Measurements from ENCODE around the gene RFX3.
A peak's percentile ranks its signal among the peaks of the same experiment; 100 is the strongest.

RFX3 gene

DNA sequence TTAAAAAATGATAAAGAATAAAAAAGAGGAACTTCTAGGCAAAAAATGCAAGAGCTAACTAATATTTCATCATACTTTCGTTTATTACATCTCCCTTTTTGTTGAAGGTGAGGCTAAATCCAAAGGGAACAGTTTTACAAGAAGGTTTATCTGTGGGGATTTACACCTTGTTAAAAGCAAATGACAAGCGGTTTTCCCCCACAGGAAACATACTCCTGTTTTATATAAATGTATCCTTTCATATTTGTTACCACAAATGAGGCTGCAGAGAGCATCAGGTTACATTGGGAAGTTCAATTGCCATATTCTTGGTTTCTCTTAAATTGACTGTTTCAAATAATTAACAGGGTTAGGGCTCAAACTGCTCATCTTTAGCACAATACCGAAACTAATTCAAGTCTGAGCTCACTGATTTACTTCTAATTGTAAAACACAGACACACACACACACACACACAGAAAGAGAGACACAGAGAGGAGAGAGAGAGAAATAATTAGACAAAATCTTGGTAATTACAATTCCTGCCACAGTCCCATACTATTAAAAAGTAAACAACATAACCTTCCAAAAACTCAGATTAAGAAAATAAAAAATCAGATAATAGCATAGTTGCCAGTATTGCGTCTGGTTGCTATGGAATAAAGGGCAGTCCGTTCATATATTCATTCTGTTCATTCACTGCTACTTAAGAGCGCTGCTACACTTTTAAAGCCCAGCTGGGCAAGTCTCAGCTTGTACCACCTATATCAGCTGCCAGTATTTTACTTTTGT, 17.1 kb downstream of the RFX3 start (continued):
- TF ChIP-seq ZNF664 (tag by site-specific recombination; IDR thresholded peaks at IDR 0.05) (peak; percentile 61; the same call in 1 of the 2 replicates), ZNF133 (tag by site-specific recombination; IDR thresholded peaks at IDR 0.05) (no peak), ZNF792 (tag by site-specific recombination; IDR thresholded peaks at IDR 0.05) (no peak), RBAK (tag by site-specific recombination; IDR thresholded peaks at IDR 0.05) (no peak), ZXDB (tag by site-specific recombination; IDR thresholded peaks at IDR 0.05) (peak; percentile 69; the same call in 1 of the 2 replicates), ZNF221 (tag by site-specific recombination; IDR thresholded peaks at IDR 0.05; ENCODE audit: borderline replicate concordance) (no peak), ZBTB21 (tag by site-specific recombination; IDR thresholded peaks at IDR 0.05) (no peak), ZNF776 (tag by site-specific recombination; IDR thresholded peaks at IDR 0.05; ENCODE audit: borderline replicate concordance) (no peak), ZNF404 (tag by site-specific recombination; IDR thresholded peaks at IDR 0.05) (no peak), ZNF785 (tag by site-specific recombination; IDR thresholded peaks at IDR 0.05) (no peak), IKZF3 (tag by site-specific recombination; IDR thresholded peaks at IDR 0.05) (peak; percentile 96), SP2 (tag by site-specific recombination; IDR thresholded peaks at IDR 0.05) (no peak), ZNF394 (tag by site-specific recombination; IDR thresholded peaks at IDR 0.05; ENCODE audit: borderline replicate concordance) (no peak; the same call in 1 of the 2 replicates), ZNF629 (tag by site-specific recombination; IDR thresholded peaks at IDR 0.05) (no peak), ZNF335 (tag by site-specific recombination; conservative IDR thresholded peaks at IDR 0.05) (peak; percentile 54), ZNF768 (tag by site-specific recombination; IDR thresholded peaks at IDR 0.05) (no peak), ZNF501 (tag by site-specific recombination; IDR thresholded peaks at IDR 0.05) (peak; percentile 73; the same call in 1 of the 2 replicates), YY1 (tag by site-specific recombination; IDR thresholded peaks at IDR 0.05) (0 out of 2 replicates have a peak, but pooled peaks have one; percentile 26), PRDM6 (tag by site-specific recombination; IDR thresholded peaks at IDR 0.05) (peak; percentile 98), ZSCAN4 (tag by site-specific recombination; IDR thresholded peaks at IDR 0.05) (peak; percentile 84), GLI2 (tag by site-specific recombination; IDR thresholded peaks at IDR 0.05; ENCODE audit: borderline replicate concordance, low read depth) (no peak), ZNF292 (tag by site-specific recombination; IDR thresholded peaks at IDR 0.05; ENCODE audit: borderline replicate concordance, low read depth) (no peak), ZNF146 (tag by site-specific recombination; IDR thresholded peaks at IDR 0.05) (no peak)
- TF ChIP-seq, protein P1, sequence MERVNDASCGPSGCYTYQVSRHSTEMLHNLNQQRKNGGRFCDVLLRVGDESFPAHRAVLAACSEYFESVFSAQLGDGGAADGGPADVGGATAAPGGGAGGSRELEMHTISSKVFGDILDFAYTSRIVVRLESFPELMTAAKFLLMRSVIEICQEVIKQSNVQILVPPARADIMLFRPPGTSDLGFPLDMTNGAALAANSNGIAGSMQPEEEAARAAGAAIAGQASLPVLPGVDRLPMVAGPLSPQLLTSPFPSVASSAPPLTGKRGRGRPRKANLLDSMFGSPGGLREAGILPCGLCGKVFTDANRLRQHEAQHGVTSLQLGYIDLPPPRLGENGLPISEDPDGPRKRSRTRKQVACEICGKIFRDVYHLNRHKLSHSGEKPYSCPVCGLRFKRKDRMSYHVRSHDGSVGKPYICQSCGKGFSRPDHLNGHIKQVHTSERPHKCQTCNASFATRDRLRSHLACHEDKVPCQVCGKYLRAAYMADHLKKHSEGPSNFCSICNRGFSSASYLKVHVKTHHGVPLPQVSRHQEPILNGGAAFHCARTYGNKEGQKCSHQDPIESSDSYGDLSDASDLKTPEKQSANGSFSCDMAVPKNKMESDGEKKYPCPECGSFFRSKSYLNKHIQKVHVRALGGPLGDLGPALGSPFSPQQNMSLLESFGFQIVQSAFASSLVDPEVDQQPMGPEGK (tag by site-specific recombination; IDR thresholded peaks at IDR 0.05) = peak; percentile 24
- TF ChIP-seq, protein P2, sequence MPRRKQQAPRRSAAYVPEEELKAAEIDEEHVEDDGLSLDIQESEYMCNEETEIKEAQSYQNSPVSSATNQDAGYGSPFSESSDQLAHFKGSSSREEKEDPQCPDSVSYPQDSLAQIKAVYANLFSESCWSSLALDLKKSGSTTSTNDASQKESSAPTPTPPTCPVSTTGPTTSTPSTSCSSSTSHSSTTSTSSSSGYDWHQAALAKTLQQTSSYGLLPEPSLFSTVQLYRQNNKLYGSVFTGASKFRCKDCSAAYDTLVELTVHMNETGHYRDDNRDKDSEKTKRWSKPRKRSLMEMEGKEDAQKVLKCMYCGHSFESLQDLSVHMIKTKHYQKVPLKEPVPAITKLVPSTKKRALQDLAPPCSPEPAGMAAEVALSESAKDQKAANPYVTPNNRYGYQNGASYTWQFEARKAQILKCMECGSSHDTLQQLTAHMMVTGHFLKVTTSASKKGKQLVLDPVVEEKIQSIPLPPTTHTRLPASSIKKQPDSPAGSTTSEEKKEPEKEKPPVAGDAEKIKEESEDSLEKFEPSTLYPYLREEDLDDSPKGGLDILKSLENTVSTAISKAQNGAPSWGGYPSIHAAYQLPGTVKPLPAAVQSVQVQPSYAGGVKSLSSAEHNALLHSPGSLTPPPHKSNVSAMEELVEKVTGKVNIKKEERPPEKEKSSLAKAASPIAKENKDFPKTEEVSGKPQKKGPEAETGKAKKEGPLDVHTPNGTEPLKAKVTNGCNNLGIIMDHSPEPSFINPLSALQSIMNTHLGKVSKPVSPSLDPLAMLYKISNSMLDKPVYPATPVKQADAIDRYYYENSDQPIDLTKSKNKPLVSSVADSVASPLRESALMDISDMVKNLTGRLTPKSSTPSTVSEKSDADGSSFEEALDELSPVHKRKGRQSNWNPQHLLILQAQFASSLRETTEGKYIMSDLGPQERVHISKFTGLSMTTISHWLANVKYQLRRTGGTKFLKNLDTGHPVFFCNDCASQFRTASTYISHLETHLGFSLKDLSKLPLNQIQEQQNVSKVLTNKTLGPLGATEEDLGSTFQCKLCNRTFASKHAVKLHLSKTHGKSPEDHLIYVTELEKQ (tag by site-specific recombination; IDR thresholded peaks at IDR 0.05; ENCODE audit: borderline replicate concordance) = peak; percentile 71; the same call in 1 of the 2 replicates
- TF ChIP-seq, protein P3, sequence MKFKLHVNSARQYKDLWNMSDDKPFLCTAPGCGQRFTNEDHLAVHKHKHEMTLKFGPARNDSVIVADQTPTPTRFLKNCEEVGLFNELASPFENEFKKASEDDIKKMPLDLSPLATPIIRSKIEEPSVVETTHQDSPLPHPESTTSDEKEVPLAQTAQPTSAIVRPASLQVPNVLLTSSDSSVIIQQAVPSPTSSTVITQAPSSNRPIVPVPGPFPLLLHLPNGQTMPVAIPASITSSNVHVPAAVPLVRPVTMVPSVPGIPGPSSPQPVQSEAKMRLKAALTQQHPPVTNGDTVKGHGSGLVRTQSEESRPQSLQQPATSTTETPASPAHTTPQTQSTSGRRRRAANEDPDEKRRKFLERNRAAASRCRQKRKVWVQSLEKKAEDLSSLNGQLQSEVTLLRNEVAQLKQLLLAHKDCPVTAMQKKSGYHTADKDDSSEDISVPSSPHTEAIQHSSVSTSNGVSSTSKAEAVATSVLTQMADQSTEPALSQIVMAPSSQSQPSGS (tag by site-specific recombination; IDR thresholded peaks at IDR 0.05; ENCODE audit: low read depth) = peak; percentile 39; the same call in 1 of the 2 replicates
- TF ChIP-seq, protein P4, sequence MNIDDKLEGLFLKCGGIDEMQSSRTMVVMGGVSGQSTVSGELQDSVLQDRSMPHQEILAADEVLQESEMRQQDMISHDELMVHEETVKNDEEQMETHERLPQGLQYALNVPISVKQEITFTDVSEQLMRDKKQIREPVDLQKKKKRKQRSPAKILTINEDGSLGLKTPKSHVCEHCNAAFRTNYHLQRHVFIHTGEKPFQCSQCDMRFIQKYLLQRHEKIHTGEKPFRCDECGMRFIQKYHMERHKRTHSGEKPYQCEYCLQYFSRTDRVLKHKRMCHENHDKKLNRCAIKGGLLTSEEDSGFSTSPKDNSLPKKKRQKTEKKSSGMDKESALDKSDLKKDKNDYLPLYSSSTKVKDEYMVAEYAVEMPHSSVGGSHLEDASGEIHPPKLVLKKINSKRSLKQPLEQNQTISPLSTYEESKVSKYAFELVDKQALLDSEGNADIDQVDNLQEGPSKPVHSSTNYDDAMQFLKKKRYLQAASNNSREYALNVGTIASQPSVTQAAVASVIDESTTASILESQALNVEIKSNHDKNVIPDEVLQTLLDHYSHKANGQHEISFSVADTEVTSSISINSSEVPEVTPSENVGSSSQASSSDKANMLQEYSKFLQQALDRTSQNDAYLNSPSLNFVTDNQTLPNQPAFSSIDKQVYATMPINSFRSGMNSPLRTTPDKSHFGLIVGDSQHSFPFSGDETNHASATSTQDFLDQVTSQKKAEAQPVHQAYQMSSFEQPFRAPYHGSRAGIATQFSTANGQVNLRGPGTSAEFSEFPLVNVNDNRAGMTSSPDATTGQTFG (tag by site-specific recombination; IDR thresholded peaks at IDR 0.05; ENCODE audit: borderline replicate concordance) = no peak
